SH-SY5Y (cell line): ENCODE measurements around the gene IQCF5.

Experiments used
- GATA2 ChIP-seq: IDR thresholded peaks from 2 replicates; pipeline ENCODE4 v1.6.1; 2011; ENCODE audit warnings: mild to moderate bottlenecking, low read depth, low read length
- GATA3 ChIP-seq: IDR thresholded peaks from 2 replicates; pipeline ENCODE4 v1.6.1; 2011; ENCODE audit warnings: low read depth, mild to moderate bottlenecking, low read length, moderate library complexity

DNA sequence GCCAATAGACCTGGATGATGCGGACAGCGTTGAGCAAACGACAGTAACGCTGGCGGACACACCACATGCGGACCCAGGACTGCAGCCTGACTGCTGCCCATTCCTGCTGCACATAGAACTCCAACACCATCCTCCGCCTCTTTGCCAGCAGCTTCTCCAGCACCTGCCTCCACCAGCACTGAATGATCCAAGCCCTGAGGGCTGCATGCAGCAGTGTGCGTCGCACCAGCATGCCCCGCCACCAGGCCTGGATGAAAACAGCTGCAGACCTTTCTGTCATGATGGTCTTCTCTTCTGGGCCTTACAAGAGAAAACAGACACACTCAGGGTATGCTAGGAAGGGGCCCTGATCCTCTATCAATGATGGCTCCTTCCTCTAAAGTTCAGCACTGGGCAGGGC lies 1.5 kb downstream of the IQCF5 start:
- TF ChIP-seq GATA2 (no peak), GATA3 (no peak)
